ENCODE results near the gene CLTB. TPM values are rescaled to one million over a fixed set of nuclear protein-coding genes. Genes with fewer than 3 reads are reported as not detected.
A peak's percentile ranks its signal among the peaks of the same experiment; 100 is the strongest.

CLTB gene
- total and polyA plus RNA-seq, 2 experiments from 2014 or later, result 26.8 to 34.0 TPM

GRCh38 chr5:176388444-176389134 is 27.8 kb downstream of the CLTB start, which contains the start of the genes HIGD2A and NOP16:
TSS of gene HIGD2A (plus strand) at chr5:176388751. CDS start at chr5:176388820, 69 bp downstream.
TSS of gene NOP16 (minus strand) at chr5:176388598. CDS start at chr5:176388539, 59 bp downstream.
- Mint-ChIP-seq H3K9me3 (no peaks in the 10 kb centered on the region; the same call in 2 of the 3 replicates), H3K27ac (peak within 1 kb of the TSS; percentile 100), H3K27me3 (ENCODE audit: insufficient read depth, low read depth, poor library complexity) (peaks cover 17% of the 10 kb centered on the region), H3K4me3 (peak within 1 kb of the TSS; percentile 99), H3K36me3 (ENCODE audit: low read depth) (peaks cover 58% of the 10 kb centered on the region), H3K4me1 (peaks cover 16% of the 10 kb centered on the region)
- Histone ChIP-seq H4K20me1 (replicated peaks; ENCODE audit: insufficient read depth) (peaks cover 15% of the 10 kb centered on the region), H3K27me3 (ENCODE audit: insufficient read depth) (no peaks in the 10 kb centered on the region), H3K4me1 (ENCODE audit: insufficient read depth) (peaks cover 9% of the 10 kb centered on the region; the same call in 1 of the 2 replicates), H3F3A (replicated peaks; ENCODE audit: low read depth) (peaks cover 18% of the 10 kb centered on the region; the same call in 1 of the 2 replicates), H3K79me2 (replicated peaks; ENCODE audit: insufficient read depth) (peaks cover 33% of the 10 kb centered on the region), H3K9me2 (ENCODE audit: insufficient read depth) (no peaks in the 10 kb centered on the region), H2AFZ (peak within 1 kb of the TSS; percentile 61; the same call in 1 of the 2 replicates), H3K4me3 (peak within 1 kb of the TSS; percentile 67), H3K36me3 (ENCODE audit: insufficient read depth) (peaks cover 21% of the 10 kb centered on the region), H3K4me2 (peak within 1 kb of the TSS; percentile 96), H3K27ac (ENCODE audit: low read depth) (peak within 1 kb of the TSS; percentile 97)
- TF ChIP-seq CREB1 (CRISPR knock-in tag; IDR thresholded peaks at IDR 0.05; ENCODE audit: low read depth), result peak; percentile 69
- TF ChIP-seq ETS1 (IDR thresholded peaks at IDR 0.05), result no peak; the same call in none of the 2 replicates
- peak; percentile 94 for TF ChIP-seq POLR2AphosphoS5 (IDR thresholded peaks at IDR 0.05; ENCODE audit: low read depth)
- no peak for TF ChIP-seq REST (IDR thresholded peaks at IDR 0.05; ENCODE audit: unreplicated experiment)
- TF ChIP-seq ZNF114 (CRISPR knock-in tag; IDR thresholded peaks at IDR 0.05), result peak; percentile 76; the same call in 1 of the 2 replicates
- 0 out of 4 replicates have a peak, but pooled peaks of 1 of the 2 experiments have one; percentile 1 for TF ChIP-seq CTCF (conservative IDR thresholded peaks at IDR 0.05; ENCODE audit: low read depth in 2 of 2)
- peak; percentile 41; the same call in 1 of the 2 replicates for TF ChIP-seq NANOG (IDR thresholded peaks at IDR 0.05; ENCODE audit: borderline replicate concordance)
- DNase-seq (ENCODE audit: low spot score) (peak; percentile 100), ATAC-seq (peak; percentile 91)
